SK-N-SH treated with all-trans-retinoic acid at 6 μM for 48 hours (cell line): ENCODE results near the gene SLC22A14.

Source experiments
- ATAC-seq: fragments of 200-7000 bp; cut with Tn5 transposase; 3 replicates; pipeline ENCODE4 v1.9.1; 2020; ENCODE audit warnings: mild to moderate bottlenecking, moderate library complexity
- ARNTL ChIP-seq: fragments of 450-650 bp; formaldehyde crosslinking; IDR thresholded peaks from 2 replicates; pipeline ENCODE4 v1.5.0; 2020; ENCODE audit warnings: low read depth, mild to moderate bottlenecking, moderate library complexity, borderline replicate concordance
- BACH2 ChIP-seq: fragments of 250-450 bp; sonication (Bioruptor Pico); IDR thresholded peaks from 2 replicates; pipeline ENCODE4 v1.9.0; 2021; ENCODE audit warnings: mild to moderate bottlenecking, borderline replicate concordance
- CSDC2 ChIP-seq: fragments of 250-450 bp; sonication (Bioruptor Pico); IDR thresholded peaks from 2 replicates; pipeline ENCODE4 v1.5.0; 2020; ENCODE audit warnings: mild to moderate bottlenecking, moderate library complexity
- ESRRG ChIP-seq: fragments of 250-450 bp; sonication (Bioruptor Pico); IDR thresholded peaks from 2 replicates; pipeline ENCODE4 v1.6.1; 2021; ENCODE audit warnings: mild to moderate bottlenecking
- GLIS3 ChIP-seq: fragments of 250-450 bp; sonication (Bioruptor Pico); IDR thresholded peaks from 2 replicates; pipeline ENCODE4 v1.5.0; 2020; ENCODE audit warnings: mild to moderate bottlenecking, moderate library complexity
- ISL1 ChIP-seq: fragments of 250-450 bp; sonication (Bioruptor Pico); IDR thresholded peaks from 2 replicates; pipeline ENCODE4 v2.1.2; 2022; ENCODE audit warnings: mild to moderate bottlenecking, moderate library complexity
- OSR1 ChIP-seq: fragments of 250-450 bp; sonication (Bioruptor Pico); IDR thresholded peaks from 2 replicates; pipeline ENCODE4 v1.8.0; 2022; ENCODE audit warnings: moderate library complexity, mild to moderate bottlenecking, inconsistent platforms
- PPARA ChIP-seq: fragments of 250-450 bp; sonication (Bioruptor Pico); IDR thresholded peaks from 2 replicates; pipeline ENCODE4 v1.5.0; 2020; ENCODE audit warnings: mild to moderate bottlenecking, borderline replicate concordance
- RARB ChIP-seq: fragments of 250-450 bp; sonication (Bioruptor Pico); IDR thresholded peaks from 2 replicates; pipeline ENCODE4 v1.8.0; 2021; ENCODE audit warnings: mild to moderate bottlenecking, moderate library complexity
- SNAI2 ChIP-seq: fragments of 250-450 bp; sonication (Bioruptor Pico); IDR thresholded peaks from 2 replicates; pipeline ENCODE4 v1.5.0; 2020; ENCODE audit warnings: mild to moderate bottlenecking, moderate library complexity
- TCF4 ChIP-seq: fragments of 250-450 bp; sonication (Bioruptor Pico); IDR thresholded peaks from 2 replicates; pipeline ENCODE4 v1.8.0; 2021; ENCODE audit warnings: mild to moderate bottlenecking, moderate library complexity, borderline replicate concordance
- TOX ChIP-seq: fragments of 250-450 bp; sonication (Bioruptor Pico); IDR thresholded peaks from 2 replicates; pipeline ENCODE4 v1.8.0; 2021; ENCODE audit warnings: mild to moderate bottlenecking, moderate library complexity, borderline replicate concordance
- ZC3H10 ChIP-seq: fragments of 250-450 bp; sonication (Bioruptor Pico); IDR thresholded peaks from 2 replicates; pipeline ENCODE4 v1.5.1; 2021; ENCODE audit warnings: mild to moderate bottlenecking, moderate library complexity
- ZFP3 ChIP-seq: fragments of 250-450 bp; sonication (Bioruptor Pico); IDR thresholded peaks from 2 replicates; pipeline ENCODE4 v1.5.0; 2020; ENCODE audit warnings: mild to moderate bottlenecking, moderate library complexity
- ZNF565 ChIP-seq: fragments of 450-650 bp; formaldehyde crosslinking; conservative IDR thresholded peaks from 2 replicates; pipeline ENCODE4 v1.5.0; 2020; ENCODE audit warnings: low read depth, mild to moderate bottlenecking, moderate library complexity
- ZNF70 ChIP-seq: fragments of 450-650 bp; formaldehyde crosslinking; IDR thresholded peaks from 2 replicates; pipeline ENCODE4 v1.5.0; 2020; ENCODE audit warnings: mild to moderate bottlenecking, moderate library complexity
- ZNF8 ChIP-seq: fragments of 450-650 bp; formaldehyde crosslinking; IDR thresholded peaks from 2 replicates; pipeline ENCODE4 v1.5.0; 2020; ENCODE audit warnings: mild to moderate bottlenecking, moderate library complexity
- TF ChIP-seq, protein P1 (sequence below): fragments of 250-450 bp; sonication (Bioruptor Pico); IDR thresholded peaks from 2 replicates; pipeline ENCODE4 v1.5.1; 2020; ENCODE audit warnings: low read depth, mild to moderate bottlenecking, moderate library complexity
- TF ChIP-seq, protein P2 (sequence below): fragments of 250-450 bp; sonication (Bioruptor Pico); IDR thresholded peaks from 2 replicates; pipeline ENCODE4 v1.8.0; 2021; ENCODE audit warnings: low read depth, mild to moderate bottlenecking, moderate library complexity, borderline replicate concordance
- TF ChIP-seq, protein P3 (sequence below): fragments of 250-450 bp; sonication (Bioruptor Pico); IDR thresholded peaks from 2 replicates; pipeline ENCODE4 v1.8.0; 2020; ENCODE audit warnings: mild to moderate bottlenecking, moderate library complexity, borderline replicate concordance
- TF ChIP-seq, protein P4 (sequence below): fragments of 250-450 bp; sonication (Bioruptor Pico); IDR thresholded peaks from 2 replicates; pipeline ENCODE4 v1.5.0; 2020; ENCODE audit warnings: mild to moderate bottlenecking, moderate library complexity

Gene SLC22A14

DNA sequence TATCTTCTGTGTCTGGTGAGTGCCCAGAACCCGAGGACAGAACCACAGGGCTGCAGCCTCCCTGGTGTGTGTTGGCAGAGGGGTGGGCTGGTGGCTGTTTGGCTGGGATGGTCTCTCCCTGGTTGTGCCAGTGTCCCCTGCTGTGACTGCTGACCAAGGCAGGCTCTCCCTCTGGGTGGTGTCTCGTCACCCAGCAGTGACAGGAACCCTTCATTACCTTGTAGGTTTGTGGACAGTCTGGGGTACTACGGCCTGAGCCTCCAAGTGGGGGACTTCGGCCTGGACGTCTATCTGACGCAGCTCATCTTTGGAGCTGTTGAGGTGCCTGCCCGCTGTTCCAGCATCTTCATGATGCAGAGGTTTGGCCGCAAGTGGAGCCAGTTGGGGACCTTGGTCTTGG lies 6.4 kb upstream of the SLC22A14 start:
- TF ChIP-seq ZNF70 (CRISPR knock-in tag): no peak
- TF ChIP-seq ISL1 (CRISPR knock-in tag): no peak
- no peak for TF ChIP-seq PPARA (CRISPR knock-in tag)
- TF ChIP-seq CSDC2 (CRISPR knock-in tag): no peak
- no peak for TF ChIP-seq GLIS3 (CRISPR knock-in tag)
- TF ChIP-seq RARB: no peak
- no peak for TF ChIP-seq TOX (CRISPR knock-in tag)
- no peak for TF ChIP-seq ARNTL (CRISPR knock-in tag)
- TF ChIP-seq, protein P1, sequence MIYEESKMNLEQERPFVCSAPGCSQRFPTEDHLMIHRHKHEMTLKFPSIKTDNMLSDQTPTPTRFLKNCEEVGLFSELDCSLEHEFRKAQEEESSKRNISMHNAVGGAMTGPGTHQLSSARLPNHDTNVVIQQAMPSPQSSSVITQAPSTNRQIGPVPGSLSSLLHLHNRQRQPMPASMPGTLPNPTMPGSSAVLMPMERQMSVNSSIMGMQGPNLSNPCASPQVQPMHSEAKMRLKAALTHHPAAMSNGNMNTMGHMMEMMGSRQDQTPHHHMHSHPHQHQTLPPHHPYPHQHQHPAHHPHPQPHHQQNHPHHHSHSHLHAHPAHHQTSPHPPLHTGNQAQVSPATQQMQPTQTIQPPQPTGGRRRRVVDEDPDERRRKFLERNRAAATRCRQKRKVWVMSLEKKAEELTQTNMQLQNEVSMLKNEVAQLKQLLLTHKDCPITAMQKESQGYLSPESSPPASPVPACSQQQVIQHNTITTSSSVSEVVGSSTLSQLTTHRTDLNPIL (CRISPR knock-in tag): no peak
- no peak for TF ChIP-seq ZNF8 (CRISPR knock-in tag)
- TF ChIP-seq TCF4 (CRISPR knock-in tag): no peak
- no peak for ATAC-seq

DNA sequence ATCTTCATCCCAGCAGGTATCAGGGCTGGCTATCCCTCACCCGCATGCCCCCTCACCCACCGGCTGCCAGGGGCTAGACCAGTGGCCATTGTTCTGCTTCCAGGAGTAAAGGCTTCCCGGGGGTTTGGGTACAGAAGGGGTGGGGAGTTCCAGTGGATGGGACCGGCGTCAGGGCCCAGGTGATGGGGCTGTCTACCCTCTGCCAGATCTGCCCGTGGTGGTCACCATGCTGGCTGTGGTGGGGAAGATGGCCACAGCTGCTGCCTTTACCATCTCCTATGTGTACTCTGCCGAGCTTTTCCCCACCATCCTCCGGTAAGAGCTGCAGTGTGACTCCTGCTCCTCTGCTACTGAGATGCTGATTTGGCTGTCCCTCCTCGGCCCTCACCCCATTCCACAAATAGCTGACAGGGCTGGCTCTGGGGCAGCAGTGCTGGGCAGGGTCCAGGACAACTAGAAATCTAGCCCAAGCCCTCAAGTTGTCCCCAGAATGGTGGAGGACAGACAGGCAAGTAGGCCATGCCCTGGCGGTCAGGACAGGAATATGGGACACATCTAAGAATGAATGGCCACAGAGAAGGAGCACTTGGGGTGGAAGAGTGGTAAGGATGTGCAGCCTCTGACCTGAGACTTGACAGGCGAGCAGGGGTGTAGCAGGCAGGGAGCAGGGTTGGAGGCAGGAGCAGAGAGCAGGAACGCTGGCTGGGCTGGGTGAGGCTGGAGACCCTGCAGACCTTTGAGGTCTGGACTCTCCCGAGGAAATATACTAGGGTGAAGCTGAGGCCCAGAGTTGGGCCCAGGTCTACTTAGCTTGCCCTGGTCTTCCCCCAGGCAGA lies 5.8 kb upstream of the SLC22A14 start:
- no peak for TF ChIP-seq TCF4 (CRISPR knock-in tag)
- TF ChIP-seq ESRRG (CRISPR knock-in tag): no peak
- no peak for TF ChIP-seq TOX (CRISPR knock-in tag)
- TF ChIP-seq ZNF70 (CRISPR knock-in tag): no peak
- no peak for TF ChIP-seq GLIS3 (CRISPR knock-in tag)
- TF ChIP-seq ISL1 (CRISPR knock-in tag): no peak
- TF ChIP-seq, protein P2, sequence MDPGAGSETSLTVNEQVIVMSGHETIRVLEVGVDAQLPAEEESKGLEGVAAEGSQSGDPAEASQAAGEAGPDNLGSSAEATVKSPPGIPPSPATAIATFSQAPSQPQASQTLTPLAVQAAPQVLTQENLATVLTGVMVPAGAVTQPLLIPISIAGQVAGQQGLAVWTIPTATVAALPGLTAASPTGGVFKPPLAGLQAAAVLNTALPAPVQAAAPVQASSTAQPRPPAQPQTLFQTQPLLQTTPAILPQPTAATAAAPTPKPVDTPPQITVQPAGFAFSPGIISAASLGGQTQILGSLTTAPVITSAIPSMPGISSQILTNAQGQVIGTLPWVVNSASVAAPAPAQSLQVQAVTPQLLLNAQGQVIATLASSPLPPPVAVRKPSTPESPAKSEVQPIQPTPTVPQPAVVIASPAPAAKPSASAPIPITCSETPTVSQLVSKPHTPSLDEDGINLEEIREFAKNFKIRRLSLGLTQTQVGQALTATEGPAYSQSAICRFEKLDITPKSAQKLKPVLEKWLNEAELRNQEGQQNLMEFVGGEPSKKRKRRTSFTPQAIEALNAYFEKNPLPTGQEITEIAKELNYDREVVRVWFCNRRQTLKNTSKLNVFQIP: no peak
- no peak for ATAC-seq

DNA sequence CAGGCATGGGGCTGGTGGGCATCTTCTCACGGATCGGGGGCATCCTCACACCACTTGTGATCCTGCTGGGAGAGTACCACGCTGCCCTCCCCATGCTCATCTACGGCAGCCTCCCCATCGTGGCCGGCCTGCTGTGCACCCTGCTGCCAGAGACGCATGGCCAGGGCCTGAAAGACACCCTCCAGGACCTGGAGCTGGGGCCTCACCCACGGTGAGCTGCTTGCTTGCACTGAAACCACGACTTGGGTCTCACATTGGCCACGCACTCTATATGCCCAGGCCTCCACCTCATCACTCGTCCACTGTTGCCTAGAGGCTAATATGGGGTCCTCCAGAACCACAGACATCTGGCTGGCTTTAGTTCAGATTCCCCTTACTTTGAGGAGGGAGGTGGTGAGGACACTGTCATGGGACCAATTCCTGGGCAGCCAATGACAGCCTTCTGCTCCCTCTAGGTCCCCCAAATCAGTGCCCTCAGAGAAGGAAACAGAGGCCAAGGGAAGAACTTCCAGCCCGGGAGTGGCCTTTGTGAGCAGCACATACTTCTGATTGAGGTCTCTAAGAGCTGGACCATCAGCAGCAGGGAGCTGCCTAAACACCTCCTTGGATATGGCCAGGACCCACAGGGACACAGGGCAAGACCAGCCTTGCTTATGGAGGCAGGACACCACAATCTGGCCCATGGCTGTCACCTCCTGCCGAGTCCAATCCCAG lies 5.0 kb upstream of the SLC22A14 start:
- ATAC-seq: no peak
- TF ChIP-seq ZNF70 (CRISPR knock-in tag) (no peak), TCF4 (CRISPR knock-in tag) (no peak), ZNF565 (CRISPR knock-in tag) (no peak), ESRRG (CRISPR knock-in tag) (no peak)
- TF ChIP-seq, protein P1 (CRISPR knock-in tag): no peak
- TF ChIP-seq, protein P3, sequence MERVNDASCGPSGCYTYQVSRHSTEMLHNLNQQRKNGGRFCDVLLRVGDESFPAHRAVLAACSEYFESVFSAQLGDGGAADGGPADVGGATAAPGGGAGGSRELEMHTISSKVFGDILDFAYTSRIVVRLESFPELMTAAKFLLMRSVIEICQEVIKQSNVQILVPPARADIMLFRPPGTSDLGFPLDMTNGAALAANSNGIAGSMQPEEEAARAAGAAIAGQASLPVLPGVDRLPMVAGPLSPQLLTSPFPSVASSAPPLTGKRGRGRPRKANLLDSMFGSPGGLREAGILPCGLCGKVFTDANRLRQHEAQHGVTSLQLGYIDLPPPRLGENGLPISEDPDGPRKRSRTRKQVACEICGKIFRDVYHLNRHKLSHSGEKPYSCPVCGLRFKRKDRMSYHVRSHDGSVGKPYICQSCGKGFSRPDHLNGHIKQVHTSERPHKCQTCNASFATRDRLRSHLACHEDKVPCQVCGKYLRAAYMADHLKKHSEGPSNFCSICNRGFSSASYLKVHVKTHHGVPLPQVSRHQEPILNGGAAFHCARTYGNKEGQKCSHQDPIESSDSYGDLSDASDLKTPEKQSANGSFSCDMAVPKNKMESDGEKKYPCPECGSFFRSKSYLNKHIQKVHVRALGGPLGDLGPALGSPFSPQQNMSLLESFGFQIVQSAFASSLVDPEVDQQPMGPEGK (CRISPR knock-in tag): no peak

DNA sequence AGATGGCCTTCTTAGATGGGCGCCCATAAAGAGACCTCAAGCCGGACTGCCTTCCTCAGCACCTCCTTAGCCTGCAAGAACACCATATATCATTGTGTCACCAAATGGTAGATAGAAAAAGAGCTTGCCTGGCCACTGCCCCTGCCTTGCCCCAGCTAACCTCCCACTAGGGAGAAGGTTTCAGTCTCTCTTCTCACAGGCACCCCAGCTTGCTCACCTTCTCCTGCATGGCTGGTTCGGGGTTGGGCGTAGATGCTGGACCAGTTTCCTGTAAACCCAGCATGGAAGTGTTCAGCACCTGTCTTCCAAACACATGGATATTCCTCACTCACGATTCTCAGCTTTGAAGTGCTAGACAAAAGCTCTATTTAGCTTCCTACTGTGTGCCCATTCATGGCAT lies 3.3 kb upstream of the SLC22A14 start:
- no peak for ATAC-seq
- TF ChIP-seq ZNF565 (CRISPR knock-in tag): no peak
- no peak for TF ChIP-seq BACH2 (CRISPR knock-in tag)
- TF ChIP-seq, protein P1 (CRISPR knock-in tag): no peak
- TF ChIP-seq PPARA (CRISPR knock-in tag): no peak
- no peak for TF ChIP-seq ZFP3 (CRISPR knock-in tag)
- TF ChIP-seq TOX (CRISPR knock-in tag): no peak
- TF ChIP-seq, protein P4, sequence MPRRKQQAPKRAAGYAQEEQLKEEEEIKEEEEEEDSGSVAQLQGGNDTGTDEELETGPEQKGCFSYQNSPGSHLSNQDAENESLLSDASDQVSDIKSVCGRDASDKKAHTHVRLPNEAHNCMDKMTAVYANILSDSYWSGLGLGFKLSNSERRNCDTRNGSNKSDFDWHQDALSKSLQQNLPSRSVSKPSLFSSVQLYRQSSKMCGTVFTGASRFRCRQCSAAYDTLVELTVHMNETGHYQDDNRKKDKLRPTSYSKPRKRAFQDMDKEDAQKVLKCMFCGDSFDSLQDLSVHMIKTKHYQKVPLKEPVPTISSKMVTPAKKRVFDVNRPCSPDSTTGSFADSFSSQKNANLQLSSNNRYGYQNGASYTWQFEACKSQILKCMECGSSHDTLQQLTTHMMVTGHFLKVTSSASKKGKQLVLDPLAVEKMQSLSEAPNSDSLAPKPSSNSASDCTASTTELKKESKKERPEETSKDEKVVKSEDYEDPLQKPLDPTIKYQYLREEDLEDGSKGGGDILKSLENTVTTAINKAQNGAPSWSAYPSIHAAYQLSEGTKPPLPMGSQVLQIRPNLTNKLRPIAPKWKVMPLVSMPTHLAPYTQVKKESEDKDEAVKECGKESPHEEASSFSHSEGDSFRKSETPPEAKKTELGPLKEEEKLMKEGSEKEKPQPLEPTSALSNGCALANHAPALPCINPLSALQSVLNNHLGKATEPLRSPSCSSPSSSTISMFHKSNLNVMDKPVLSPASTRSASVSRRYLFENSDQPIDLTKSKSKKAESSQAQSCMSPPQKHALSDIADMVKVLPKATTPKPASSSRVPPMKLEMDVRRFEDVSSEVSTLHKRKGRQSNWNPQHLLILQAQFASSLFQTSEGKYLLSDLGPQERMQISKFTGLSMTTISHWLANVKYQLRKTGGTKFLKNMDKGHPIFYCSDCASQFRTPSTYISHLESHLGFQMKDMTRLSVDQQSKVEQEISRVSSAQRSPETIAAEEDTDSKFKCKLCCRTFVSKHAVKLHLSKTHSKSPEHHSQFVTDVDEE: no peak
- no peak for TF ChIP-seq OSR1 (CRISPR knock-in tag)
- TF ChIP-seq SNAI2: no peak
- TF ChIP-seq ZC3H10 (CRISPR knock-in tag): no peak
- TF ChIP-seq, protein P2: no peak
- no peak for TF ChIP-seq ZNF70 (CRISPR knock-in tag)
- no peak for TF ChIP-seq ESRRG (CRISPR knock-in tag)
- TF ChIP-seq ZNF8 (CRISPR knock-in tag): no peak
